ENCODE data around the gene SLC2A9. TPM values are rescaled to one million over a fixed set of nuclear protein-coding genes. Genes with fewer than 3 reads are reported as not detected.
A peak's percentile ranks its signal among the peaks of the same experiment; 100 is the strongest.

SLC2A9 gene
- 10 to 100 TPM in 1 of 4 donors, 1 to 10 TPM in 3; 5.6 to 10.5 (median 6.5) TPM for total RNA-seq

DNA sequence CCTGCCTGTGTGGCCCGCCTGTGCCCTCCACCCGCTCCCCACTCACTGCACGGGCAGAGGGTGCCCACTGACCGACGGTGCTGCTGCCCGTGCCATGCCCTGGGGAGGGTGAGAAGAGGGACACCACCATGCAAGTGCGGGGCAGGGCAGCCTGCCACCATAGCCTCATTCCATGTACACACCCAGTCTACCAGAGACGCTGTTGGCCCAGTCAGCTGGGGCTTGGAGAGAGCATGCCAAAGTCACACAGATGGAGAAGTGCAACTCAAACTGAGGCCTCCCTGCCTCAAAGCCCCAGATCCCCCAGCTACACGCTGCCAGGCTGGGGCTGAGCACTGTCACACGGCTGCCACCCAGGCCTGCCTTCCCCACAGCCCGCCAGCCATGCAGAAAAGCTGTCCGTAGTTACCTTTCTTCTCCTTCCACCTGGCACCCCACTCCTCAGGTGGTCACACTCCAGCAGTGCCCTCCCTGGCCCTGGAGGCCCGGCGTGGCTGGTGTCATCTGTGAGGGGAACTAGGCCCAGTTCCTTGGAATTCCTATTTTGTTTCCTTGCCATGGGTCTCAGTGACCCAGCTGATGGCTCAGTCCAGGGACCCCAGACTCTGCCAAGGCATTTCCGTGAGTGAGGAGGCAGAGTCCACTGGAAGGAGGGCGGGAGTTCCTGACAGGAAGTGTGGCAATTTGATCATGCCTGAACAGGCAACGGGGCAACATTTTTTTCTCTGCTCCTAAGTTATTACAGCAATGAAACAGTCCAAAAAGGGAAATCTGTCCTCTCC is at the start of gene SLC2A9:
SLC2A9 (minus strand) TSS at position 627 of the 782 bp plus-strand sequence; CDS start at position 559, 68 bp downstream.
- no peak for DNase-seq (ENCODE audit: extremely low spot score)

DNA sequence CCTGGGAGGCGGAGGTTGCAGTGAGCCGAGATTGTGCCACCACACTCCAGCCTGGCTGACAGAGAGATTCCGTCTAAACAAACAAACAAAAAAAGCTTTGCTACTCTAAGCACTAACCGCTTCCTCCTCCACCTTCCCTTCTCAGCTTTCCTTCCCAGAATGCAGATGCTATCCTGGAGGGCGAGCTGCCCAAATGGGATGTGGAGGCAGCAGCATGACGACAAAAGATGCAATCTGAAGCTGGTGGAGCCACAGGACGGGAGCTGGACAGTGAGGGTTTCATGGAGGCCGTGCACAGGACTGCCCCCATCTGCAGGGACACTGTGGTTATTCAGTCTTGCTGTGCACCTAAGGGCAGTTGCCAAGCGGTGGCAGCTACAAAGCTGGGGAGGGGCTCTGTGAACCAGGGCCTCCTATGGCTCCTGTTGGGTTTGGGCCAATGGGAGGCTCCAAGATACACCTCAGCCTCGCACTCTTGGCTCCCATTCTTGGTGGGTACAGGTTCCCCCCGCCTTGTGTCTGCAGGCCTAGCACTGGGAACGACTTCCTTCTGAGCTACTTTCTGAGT is 47.9 kb upstream of the SLC2A9 start:
- Histone ChIP-seq H3K27ac (replicated peaks in 1 of 4) (no peak overlapping the region), H3K27me3 (no peaks in the 10 kb centered on the region), H3K9me3 (no peaks in the 10 kb centered on the region), H3K4me3 (no peak overlapping the region), H3K36me3 (peaks cover 10 to 60% (median 56%) of the 10 kb centered on the region in 4 donors), H3K4me1 (peaks cover 0 to 3% (median 2%) of the 10 kb centered on the region in 4 donors)
- intact Hi-C loops (cut with DNase I) = loop anchor here (5.0 to 10.0 kb wide), 2 partner anchors 307 to 336 kb away; no protein-coding TSS in a partner anchor
- DNase-seq (ENCODE audit: extremely low spot score) = no peak
- TF ChIP-seq POLR2AphosphoS5 (IDR thresholded peaks at IDR 0.05) = peak in 1 of 2 donors; percentile 23
- no peak for TF ChIP-seq EP300 (IDR thresholded peaks at IDR 0.05)
- 88% methylated on average over 12 of the region's 12 CpGs for WGBS

More for the DNA sequence above, at the start of gene SLC2A9:
- 70% methylated on average over 14 of the region's 17 CpGs for WGBS
- Histone ChIP-seq H3K9me3 (no peaks in the 10 kb centered on the region), H3K27me3 (no peaks in the 10 kb centered on the region), H3K4me1 (peaks cover 42 to 47% (median 44%) of the 10 kb centered on the region in 4 donors), H3K36me3 (no peaks in the 10 kb centered on the region), H3K4me3 (peak within 1 kb of the TSS in 1 of 4 donors; percentile 8), H3K27ac (replicated peaks in 1 of 4) (peak within 1 kb of the TSS; percentile 61 to 90 (median 86))
- TF ChIP-seq EP300 (IDR thresholded peaks at IDR 0.05) (no peak), POLR2A (IDR thresholded peaks at IDR 0.05; ENCODE audit: low read depth) (no peak), POLR2AphosphoS5 (IDR thresholded peaks at IDR 0.05) (no peak)
- TF ChIP-seq, protein P1, sequence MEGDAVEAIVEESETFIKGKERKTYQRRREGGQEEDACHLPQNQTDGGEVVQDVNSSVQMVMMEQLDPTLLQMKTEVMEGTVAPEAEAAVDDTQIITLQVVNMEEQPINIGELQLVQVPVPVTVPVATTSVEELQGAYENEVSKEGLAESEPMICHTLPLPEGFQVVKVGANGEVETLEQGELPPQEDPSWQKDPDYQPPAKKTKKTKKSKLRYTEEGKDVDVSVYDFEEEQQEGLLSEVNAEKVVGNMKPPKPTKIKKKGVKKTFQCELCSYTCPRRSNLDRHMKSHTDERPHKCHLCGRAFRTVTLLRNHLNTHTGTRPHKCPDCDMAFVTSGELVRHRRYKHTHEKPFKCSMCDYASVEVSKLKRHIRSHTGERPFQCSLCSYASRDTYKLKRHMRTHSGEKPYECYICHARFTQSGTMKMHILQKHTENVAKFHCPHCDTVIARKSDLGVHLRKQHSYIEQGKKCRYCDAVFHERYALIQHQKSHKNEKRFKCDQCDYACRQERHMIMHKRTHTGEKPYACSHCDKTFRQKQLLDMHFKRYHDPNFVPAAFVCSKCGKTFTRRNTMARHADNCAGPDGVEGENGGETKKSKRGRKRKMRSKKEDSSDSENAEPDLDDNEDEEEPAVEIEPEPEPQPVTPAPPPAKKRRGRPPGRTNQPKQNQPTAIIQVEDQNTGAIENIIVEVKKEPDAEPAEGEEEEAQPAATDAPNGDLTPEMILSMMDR (IDR thresholded peaks at IDR 0.05) = no peak
- intact Hi-C loops (cut with DNase I) = no loop called here

DNA sequence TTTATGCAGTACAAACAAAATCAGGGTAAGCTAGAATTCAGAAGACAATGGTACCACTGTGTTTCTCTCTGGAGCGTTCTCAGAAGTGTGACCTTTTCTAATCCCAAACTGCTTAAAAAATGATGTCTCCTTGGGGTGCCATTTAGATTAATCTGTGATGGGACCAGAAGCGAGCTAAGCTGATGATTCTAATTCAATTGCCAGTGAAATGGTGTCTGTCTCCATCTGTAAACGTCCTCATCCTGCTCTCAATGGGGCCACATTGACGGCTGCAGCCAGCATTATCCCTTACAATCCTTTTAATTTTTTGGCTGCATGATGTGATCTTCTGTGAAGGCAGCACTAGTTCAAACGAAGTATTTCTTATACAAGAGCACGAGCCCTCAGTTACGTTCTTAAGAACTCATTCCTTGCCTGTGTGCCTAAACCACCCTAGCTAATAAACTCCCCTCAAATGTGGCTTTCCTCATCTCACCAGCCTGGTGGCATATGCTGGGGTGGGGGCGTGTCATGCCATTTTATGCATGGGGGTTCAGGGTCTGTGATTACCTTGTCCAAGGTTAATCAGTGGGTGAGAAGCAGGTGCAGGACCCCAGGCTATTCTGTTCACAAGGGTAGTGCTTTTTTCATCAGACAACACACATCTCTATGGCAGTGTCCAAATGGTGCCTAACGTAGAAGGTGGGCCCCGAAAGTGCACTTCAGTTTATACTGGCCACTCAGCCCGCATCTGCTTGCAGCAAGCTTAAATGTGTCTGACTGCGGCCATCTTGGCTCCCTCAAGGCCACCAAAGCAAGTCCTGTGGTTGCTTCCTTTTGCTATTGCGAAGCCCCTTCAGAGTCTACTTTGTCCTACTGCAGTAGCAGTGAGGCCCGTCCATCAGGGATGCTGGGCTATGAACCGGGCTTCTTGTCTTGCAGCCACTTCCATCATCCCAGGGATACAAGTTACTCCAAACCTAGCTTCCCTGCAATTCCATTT is 45.7 kb upstream of the SLC2A9 start:
- peaks cover 10 to 16% (median 14%) of the 10 kb centered on the region in 4 donors for H3K4me1 ChIP-seq
- TF ChIP-seq EP300 (IDR thresholded peaks at IDR 0.05) = no peak
- TF ChIP-seq, protein P1 (IDR thresholded peaks at IDR 0.05) = no peak
- TF ChIP-seq POLR2A (IDR thresholded peaks at IDR 0.05; ENCODE audit: low read depth) = no peak
- no peak for TF ChIP-seq POLR2AphosphoS5 (IDR thresholded peaks at IDR 0.05)
- no peaks in the 10 kb centered on the region for H3K9me3 ChIP-seq
- H3K36me3 ChIP-seq = peaks cover 3 to 59% (median 37%) of the 10 kb centered on the region in 4 donors
- no peak for DNase-seq (ENCODE audit: extremely low spot score)
- WGBS = 90% methylated on average over 15 of the region's 15 CpGs
- H3K4me3 ChIP-seq = no peak overlapping the region
- H3K27ac ChIP-seq (replicated peaks in 1 of 4) = no peak overlapping the region
- H3K27me3 ChIP-seq = no peaks in the 10 kb centered on the region
- intact Hi-C loops (cut with DNase I) = loop anchor here (5.0 to 10.0 kb wide), 2 partner anchors 305 to 338 kb away; no protein-coding TSS in a partner anchor

DNA sequence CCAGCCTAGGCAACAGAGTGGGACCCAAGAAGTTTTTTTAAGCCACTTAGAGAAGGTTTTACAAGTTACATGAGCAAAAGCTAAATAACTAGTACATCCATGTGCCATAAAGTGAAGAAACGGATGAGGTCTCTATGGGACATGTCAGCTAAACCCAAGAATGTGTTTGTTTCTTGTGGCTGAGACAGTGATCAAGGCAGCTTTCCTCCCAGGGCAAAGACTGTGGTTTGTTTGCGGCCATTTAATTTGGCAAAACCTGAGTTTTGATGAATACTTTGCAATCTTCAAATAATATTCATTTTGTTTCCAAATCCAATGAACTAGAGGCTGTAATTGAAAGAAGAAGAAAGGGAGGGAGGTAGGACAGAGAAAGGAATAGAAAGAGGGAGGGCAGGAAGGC is 44.9 kb upstream of the SLC2A9 start:
- Histone ChIP-seq H3K27me3 (no peaks in the 10 kb centered on the region), H3K36me3 (peaks cover 3 to 57% (median 37%) of the 10 kb centered on the region in 4 donors), H3K4me3 (no peak overlapping the region), H3K4me1 (peaks cover 10 to 16% (median 14%) of the 10 kb centered on the region in 4 donors), H3K27ac (replicated peaks in 1 of 4) (no peak overlapping the region), H3K9me3 (no peaks in the 10 kb centered on the region)
- no peak for DNase-seq (ENCODE audit: extremely low spot score)
- intact Hi-C loops (cut with DNase I) = loop anchor here (5.0 to 10.0 kb wide), 2 partner anchors 304 to 339 kb away; no protein-coding TSS in a partner anchor
- TF ChIP-seq EP300 (IDR thresholded peaks at IDR 0.05) (no peak), POLR2A (IDR thresholded peaks at IDR 0.05; ENCODE audit: low read depth) (no peak), POLR2AphosphoS5 (IDR thresholded peaks at IDR 0.05) (no peak)
- TF ChIP-seq, protein P1 (IDR thresholded peaks at IDR 0.05) = no peak
- whole genome bisulfite sequencing = 46% methylated on average over 2 of the region's 2 CpGs
